NCI-H1436 (cell line): Measurements from ENCODE around the gene SUSD6.

Source experiments
- DNase-seq: peaks from one replicate; lab custom pipeline; 2025; lab: John Stamatoyannopoulos, UW

SUSD6 gene

DNA sequence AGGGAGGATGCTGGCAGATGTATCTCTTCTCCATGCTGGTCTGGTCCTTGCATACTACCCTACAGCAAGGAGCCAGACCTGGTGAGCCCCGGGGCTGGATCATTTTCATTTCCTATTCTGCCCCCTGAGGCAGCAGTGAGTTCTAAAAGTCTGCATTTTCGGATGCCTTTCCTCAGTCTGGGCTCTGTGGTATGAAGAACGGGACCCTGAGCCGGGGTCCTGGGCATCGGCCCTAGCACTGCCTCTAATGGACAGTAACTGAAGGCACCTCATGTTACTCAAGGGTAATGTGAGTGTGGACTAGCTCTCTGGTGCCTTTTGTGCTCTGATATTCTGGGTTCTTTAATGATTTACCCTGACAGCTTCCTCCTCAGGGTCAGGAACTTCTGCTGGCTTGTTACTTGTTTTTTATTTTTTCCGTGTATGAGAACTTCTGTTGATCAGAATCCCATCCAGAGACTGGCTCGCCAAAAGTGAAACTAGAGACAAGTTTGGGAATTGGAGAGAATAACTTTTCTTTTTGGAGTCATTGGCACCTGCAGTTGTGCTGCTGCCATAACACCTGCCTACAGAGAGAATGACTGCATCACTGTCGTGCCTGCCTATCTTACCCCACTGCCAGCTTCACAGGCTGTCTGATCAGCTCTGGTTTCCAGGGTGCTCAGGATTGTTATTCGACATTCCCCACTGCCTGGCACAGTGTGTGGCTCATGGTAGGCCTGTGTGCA lies 62.3 kb downstream of the SUSD6 start:
- DNase-seq = no peak

DNA sequence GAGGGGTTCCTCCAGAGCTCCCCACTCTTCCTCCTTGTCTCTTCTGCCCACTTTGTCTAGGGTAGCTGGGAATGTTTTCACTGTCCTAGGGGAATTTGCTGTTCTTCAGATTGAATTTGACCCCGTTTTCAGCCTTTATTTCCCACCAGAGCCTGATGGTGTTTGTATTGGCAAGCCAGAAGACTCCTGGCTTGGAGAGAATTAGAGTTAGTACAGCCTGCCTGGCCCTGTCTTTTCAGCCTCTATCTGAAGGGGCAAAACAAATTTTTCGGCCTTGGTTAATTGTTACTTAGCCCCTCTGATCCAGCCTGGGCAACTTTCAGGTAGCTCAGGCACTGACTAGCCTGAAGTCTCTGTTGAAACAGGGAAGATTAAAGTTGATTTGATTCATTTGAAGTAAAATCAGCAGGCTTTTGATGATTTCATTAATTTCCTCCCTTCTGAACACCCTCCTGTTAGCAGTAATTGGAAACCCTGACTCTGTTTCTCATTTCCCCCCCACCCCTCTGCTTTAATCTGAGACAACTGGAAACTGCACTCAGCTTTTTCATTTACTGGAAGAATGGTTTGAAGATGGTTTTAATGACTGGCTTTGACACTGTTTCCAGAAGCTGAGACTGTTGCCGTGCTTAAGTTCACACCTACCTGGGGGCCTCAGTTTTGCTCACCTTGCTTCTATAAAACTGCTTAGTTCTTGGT lies 63.3 kb downstream of the SUSD6 start:
- DNase-seq = no peak

DNA sequence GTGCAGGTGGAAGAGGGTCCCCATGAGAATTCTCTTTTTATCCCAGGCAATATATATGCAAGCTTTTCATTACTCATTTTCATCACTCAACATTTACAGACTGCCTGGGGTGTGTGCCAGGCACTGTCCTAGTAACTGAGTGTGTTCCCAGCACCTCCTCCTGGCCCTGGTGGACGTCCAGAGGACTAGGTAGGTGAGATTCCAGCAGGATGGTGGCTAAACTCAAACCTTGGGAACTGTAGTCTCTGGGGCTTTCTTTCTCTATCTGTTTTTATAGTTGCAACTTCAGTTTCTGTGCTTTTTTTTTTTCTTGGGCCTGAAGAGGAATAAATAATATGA lies 63.8 kb downstream of the SUSD6 start:
- no peak for DNase-seq

DNA sequence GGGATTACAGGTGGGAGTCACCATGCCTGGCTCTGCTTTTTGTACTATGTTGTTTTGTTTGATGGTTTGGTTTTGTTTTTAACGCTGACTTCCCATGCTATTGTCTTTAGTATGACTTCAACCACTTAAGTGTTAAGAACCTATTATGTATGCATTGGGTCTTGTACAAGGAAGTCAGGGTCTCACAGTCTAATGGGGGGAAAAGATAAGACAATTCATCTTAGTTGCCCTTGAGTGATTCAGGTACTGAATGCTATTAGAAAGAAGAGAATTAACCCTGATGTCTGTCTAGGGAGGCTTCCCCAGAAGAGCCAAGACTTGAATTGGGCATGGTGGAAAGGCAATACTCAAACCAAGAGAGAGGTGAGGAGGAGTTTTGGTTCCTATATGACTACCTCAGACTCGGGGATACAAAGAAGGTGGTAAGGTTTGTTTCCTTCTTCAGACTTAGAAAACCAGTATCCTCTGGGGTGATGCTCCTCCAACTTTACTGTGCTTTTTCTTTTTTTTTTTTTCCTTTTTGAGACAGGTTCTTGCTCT lies 64.6 kb downstream of the SUSD6 start:
- no peak for DNase-seq

DNA sequence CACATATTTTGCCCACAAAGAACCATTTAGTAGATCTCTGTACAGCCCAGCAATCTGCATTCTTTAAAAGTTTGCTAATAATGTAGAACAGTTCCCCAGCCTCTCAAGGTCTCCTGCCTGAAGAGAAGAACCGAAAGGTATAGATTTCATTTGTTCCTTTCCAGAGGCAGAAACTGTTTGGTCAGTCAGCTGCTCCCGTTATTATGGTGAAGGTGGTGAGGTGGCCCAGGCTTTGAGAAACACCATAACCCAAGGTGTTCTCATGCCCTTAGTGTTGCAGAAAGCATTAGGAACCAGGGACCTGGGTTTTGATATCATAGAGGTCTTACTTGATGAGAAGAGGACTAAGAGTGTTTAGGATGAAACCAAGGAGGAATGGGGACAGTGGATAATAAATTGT lies 65.3 kb downstream of the SUSD6 start:
- DNase-seq = no peak

DNA sequence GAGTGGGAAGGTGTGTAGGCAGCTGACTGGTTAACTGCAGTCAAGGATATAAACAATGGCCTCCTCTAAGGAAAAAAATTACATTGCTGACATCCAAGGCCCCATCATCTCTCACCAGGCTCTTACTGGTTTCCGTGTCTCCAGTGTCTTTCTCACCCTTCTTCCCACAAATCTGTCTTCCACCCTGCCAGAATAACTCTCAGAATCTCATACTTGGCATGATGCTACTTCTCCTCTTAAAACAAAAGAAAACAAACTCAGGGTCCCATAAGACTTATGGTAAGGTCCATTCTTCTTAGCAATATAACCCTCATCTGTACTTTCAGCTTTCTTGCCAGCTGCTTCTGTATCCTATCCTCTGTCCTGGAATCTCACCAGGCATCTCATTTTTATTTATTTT lies 68.9 kb downstream of the SUSD6 start:
- no peak for DNase-seq

DNA sequence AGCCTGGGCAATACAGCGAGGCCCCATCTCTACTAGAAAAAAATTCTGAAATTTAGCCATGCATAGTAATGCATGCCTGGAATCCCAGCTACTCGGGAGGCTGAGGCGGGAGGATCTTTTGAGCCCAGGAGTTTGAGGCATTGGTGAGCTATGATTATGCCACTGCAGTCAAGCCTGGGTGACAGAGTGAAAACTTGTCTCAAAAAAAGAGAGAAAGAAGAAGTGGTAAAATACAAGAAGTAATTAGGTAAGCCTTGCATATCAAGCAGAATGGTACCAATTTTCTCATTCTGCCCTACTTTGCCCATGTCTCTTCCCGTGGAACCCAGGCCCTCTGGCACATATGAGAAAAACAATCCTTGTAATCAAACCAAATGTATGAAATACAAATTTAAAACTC lies 70.7 kb downstream of the SUSD6 start:
- DNase-seq = no peak

DNA sequence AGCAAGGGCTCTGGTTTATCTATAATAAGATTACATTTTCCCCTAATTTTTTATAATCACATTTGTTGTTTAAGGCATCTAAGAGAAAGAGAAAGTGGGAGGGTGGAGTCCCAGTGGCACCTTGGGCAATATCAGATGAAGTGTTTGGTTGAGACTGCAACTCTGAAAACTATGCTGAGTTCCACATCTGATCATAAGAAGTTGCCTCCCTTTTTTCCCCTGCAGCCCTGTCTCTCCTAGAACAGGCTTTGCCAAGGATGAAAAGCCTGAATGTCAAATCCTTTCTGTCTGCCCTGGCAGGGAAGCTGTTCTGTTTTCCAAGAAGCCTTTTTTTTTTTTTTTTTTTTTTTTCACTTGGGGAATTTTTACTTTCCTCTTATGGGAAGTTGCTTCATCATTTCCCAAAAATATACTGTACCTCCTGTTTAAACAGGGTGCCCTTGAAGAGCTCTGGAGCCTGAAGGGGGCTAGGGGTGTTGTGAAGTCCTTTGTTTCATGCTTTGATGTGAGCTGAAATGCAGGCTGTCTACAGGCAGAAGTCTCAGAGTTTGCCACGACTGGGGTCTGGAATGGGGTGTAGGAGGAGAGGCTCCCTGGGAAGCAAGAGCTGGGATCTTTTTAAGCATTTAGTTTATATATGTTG lies 71.3 kb downstream of the SUSD6 start:
- DNase-seq = no peak

DNA sequence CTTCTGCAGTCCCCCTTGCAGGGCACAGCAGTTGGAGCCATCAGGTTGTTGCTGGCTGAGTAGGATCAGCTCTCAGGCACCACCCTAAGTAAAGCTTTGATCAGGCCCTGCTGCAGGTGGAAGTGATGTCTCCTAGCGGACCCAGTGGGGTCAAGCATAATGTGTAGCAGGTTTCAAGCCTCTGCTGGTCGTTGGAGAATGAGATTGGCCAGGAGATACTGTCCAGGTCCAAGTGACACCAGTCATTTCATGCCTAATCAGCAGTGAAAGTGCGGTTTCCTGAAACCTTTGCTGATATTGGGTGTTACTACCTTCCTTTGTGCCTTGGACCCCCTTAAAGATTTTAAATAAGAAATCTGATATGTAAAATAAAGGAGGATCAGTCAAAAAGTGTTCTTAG lies 72.6 kb downstream of the SUSD6 start:
- no peak for DNase-seq

DNA sequence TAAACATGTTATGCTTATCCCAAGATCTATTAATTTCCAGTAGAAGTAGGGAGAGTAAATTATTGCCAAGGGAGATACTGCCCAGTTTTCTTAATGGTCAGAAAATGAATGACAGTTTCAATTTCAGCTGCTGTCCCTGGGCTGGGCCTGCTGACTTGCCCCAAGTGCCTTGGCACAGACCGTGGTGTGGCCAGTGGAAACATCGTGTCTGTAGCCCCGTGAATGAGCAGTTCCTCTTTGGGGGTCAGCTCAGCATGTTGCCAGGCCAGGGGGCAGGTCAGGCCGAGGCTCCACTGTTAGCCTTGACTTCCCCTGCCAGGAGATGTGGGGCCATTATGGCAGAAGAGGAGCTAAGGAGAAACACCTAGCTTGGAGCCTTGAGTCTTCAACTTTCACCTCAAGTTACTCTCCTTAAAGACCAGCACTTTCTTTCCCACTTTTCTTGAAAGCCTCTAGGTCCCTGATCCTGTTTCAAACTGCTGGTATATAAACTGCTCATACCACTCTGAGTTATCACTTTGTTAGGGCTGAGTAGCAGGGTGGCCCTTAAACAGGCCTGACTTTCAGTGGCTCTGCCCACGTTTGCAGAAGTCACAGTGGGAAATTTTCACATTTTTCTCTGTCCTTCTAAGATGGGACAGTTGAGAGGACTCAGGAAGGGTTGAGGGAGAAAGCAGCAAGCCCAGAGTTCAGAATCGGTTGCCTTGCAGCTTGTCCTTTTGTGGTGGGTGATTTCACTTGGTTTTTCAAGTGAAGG lies 73.2 kb downstream of the SUSD6 start:
- DNase-seq = no peak

DNA sequence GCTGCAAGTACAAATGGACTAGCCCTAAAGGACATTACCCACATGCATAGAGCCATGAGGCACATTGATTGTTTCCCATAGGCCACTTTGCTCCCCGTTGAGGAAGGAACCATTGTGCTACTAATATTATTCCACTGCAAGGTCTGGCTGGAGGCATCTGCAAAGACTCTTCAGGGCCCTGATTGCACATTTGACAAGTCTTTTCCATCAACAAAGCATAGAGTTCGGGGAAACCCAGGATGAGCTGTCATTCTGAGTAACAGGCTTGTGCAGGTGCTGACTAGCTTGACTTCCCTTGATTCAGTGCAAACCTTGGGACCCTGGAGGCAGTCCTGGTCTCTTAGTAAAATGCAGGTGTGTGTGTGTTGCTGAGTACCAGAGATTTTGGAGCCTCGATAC lies 73.8 kb downstream of the SUSD6 start:
- DNase-seq = no peak

DNA sequence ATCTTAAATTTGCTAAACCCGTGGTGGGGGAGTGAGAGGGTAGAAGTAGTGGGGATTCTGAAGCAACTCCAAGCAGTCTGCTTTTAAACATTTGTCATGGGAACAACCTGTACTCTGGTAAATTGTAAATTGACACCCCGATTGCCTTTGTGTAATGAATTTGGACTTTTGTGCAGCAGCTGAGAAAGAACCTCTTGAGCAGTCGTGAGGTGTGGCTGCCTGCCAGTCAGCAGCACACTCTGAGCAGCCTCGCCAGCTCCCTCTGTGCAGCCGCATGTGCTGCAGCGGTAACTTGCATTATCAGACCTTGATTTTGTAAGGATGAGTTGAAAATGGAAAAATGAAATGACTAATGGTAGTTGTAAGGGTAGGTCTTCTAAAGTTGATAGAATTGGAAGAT lies 74.3 kb downstream of the SUSD6 start:
- DNase-seq = peak; percentile 69

DNA sequence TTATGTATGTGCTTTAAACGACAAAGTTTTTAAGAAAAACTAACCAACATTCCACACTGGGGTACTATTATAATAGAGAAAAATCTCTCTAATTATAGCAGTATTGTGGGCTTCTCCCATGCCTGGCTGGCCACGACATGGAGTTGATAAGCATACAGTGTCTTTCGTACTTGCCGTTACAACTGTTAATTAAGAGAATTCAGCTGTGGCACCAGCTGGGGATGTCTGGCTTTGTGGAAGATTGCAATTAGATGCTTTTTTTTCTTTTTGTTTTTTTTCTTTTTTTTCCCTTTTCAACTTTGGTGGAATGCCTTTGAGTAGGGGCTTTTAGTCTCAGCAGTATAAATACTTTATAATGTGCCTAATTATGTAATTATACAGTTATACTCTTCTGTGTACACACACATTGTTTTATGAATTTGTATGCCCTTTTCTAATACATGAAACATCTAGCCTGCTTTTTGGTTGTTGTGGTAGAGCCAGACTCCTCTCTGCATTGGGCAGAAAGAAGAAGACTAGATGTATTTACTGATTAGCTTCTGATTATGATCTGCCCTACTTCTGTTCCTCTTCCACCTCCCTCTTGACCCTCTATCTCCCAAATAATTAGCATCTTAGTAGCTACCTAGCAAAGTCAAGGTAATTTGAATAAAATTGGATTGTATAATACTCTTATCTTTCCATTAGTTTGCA lies 76.4 kb downstream of the SUSD6 start:
- DNase-seq = peak; percentile 23

DNA sequence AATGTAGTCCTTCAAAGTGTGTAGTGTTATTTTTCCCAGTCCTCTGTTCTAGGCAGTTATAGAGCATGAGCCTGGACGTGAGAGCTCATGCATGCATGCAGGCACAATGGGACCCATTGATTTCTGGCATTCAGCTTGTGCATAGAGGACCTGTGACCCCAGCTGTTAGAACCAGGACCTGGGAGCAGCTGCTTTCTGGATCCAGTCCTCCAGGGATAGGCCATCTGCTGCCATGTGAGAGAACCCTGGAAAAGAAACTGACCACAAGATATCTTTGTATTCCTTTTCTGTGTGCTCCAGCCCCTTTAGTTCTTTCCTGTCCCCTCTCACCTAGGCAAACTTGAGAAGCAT lies 76.9 kb downstream of the SUSD6 start:
- DNase-seq = no peak

DNA sequence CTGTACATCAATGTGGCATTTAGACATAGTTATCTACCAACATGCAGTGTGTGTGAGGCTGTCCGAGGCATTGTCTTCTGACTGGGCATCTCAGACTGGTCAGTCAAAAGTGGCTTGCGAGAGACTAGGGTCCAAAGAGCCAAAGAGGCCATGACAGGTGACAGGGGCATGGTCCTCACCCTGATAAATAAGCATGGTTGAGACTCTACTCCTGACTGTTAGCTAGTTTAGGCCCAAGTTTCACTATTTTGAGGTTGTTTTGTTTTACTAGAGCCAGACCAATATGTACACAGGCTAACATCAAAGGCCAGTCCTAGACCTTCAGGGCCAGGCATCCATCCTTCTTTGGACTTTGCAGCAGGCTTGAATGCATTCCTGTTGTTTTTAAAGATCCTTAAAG lies 78.6 kb downstream of the SUSD6 start:
- no peak for DNase-seq

DNA sequence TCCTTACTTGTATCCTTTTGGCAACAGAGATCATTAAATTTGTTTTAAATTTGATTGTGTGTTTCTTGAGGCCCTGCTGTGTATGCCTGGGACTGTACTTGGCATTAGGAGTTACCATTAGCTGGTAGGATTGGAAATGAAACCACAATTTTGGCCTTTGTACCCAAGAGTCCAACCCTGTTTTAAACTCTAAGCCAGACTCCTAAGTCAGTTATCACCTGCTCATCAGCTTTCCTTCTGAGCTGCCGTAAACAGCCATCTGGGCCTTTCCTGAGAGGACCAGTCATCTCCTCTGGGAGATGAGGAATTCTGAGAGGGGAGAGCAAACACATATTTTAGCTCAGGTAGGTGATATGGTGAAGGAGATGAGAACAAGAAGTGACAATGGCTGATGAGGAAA lies 81.2 kb downstream of the SUSD6 start:
- DNase-seq = no peak

DNA sequence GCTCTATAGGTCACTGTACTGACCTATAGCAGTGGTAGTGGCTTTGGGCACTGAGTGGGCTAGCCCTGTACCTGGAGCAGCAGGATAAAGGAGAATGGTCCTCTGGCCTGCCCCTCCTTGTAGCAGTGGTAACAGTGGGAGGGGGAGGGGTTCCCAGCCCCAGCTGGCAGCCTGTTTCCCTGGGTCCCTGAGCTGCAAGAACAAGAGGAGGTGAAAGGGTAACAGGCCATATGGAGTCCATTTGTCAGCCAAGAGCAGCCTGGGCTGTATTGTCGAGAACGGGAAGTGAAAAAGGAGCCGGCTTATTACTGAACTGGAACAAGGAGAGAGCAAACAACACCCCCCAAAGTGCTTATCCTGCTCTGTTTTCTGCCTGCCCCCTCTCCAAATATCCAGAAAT lies 81.7 kb downstream of the SUSD6 start:
- no peak for DNase-seq

DNA sequence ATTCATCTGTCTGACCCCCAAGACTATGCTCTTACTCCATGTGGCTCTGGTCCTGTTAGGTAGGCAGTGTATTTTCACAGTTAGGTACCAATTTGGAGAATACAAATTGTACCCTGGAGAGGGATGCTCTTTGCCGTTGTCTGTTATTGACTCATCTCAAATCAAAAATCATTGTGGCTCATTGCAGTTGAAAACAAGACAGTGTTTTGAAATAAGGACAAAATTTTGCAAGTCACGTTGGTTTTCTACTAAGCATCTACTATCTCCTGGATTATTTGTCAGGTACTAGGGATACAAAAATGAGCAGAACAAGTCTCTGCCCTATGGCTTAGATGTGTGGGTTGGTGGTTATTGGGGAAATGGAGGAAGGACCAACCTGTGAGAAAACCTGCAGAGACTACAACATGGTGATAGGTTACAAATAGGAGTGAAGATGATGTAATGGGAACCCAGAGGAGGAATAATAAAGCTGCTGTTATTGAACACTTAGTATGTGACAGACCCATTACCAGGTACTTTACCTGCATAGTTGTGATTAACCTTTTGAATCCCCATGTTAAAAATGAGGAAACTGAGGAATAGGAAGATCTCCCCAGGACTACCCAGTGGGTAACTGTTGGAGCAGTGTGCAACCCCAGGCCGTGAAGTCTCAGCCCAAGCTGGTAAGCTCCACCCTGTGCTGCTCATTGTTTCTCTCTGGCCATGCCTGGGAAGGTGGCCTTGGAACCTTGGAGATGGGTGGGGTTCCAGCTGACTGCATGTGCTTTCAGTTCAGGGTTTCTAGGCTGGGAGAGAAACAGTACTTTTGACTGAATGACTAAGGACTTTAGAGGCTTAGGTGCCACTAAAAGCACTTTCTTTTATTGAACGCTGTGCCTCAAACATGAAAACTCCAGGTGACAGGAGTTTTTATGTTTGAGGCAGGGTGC lies 82.7 kb downstream of the SUSD6 start:
- DNase-seq = no peak

DNA sequence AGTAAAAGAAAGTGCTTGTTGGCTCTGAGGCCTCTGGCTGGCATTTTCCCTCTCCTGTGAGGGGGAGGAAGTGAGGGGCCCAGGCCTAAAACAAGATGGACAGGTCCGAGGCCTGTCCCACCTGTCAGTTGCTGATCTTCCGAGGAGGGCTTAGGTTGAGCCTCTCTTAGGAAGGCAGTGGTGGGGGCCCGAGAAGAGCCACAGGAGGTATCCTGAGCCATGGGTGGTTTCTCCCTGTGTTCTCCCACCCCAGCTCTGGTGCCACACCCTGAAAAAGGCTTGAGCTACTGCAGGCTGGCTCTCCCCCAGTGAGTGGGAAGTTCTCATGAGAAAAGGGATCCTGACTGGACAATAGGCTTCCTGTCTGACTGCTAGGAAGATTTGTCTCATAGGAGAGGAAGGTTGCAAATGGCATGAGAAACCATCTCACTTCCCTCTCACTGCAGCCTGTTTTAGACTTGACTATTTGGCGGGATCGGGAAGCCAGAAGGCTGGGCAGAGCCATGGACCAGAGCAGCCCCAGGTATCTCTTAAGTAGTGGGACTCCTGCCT lies 83.4 kb downstream of the SUSD6 start:
- no peak for DNase-seq

DNA sequence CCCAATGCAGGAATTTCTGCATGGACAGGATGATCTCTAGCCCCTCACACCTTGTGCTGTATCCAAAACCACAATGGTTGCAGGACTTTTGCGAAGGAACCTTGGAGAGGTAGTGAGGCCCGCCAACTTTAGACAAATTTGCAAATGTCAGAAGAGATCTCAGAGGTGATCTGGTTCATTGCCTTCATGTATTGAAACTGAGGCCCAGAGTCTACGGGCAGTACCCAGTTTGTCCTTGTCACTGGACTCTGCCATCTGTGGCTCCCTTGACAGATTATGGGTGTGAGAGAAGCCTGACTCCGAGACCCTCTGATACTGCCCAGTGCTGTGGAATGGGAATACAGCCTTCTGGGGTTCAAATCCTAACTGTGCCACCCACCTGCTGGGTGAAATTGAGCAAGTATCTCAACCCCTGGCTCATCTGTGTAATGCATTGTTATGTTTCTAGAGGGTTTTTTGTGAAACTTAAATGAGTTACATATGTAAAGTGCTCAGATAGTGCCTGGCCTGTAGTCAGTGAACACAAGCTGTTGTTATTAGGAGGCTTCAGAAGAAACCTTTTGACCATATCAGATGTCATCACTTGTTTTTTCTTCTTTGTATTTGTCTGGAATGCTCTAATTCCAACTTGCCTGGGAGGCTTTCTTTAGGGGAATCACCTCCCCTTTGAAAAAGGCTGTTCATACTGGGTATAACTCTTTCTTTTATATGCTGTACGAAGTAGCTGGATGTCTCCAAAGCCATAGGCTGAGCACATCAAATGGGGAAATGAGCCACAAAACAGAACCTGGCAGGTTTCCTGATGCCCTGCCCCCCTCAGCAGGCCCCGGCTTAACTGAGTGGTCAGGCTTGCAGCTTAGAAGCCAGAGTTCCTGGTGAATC lies 84.2 kb downstream of the SUSD6 start:
- no peak for DNase-seq
